G401.6 (cell line): ENCODE data around the gene CCNI.
"Not testable (repeated sequence)": the region's sequence is repeated elsewhere in the genome, so short reads cannot be mapped to it uniquely, and the experiment has no call there.

Experiments
- FAIRE-seq: peaks from 2 replicates; lab custom pipeline; 2012; peaks lifted over from hg19 to GRCh38; lab: Jason Lieb, UNC

Gene CCNI, protein sequence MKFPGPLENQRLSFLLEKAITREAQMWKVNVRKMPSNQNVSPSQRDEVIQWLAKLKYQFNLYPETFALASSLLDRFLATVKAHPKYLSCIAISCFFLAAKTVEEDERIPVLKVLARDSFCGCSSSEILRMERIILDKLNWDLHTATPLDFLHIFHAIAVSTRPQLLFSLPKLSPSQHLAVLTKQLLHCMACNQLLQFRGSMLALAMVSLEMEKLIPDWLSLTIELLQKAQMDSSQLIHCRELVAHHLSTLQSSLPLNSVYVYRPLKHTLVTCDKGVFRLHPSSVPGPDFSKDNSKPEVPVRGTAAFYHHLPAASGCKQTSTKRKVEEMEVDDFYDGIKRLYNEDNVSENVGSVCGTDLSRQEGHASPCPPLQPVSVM

GRCh38 chr4:77075869-77076799 lies at the start of gene CCNI:
Gene CCNI, minus strand, starts transcription at chr4:77075989. Its CDS starts 9,627 bp downstream, at chr4:77066362.
- peak; percentile 39 for FAIRE-seq

DNA sequence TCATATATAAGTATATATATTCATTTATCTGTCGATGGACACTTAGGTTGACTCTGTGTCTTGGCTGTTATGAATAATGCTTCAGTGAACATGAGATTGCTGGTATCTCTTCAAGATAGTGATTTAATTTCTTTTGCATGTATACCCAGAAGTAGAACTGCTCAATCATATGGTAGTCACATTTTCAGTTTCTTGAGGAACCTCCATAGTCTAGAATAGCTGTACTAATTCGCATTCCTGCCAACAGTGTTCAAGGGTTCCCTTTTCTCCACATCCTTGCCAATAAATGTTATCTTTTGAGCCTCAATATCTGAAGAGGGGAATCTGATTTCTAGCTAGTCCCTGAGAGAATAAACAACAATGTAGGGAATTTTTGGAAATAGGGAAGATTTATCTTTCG lies 48.8 kb upstream of the CCNI start:
- FAIRE-seq = no peak

GRCh38 chr4:77123411-77123810 lies 47.6 kb upstream of the CCNI start:
- no peak for FAIRE-seq

DNA sequence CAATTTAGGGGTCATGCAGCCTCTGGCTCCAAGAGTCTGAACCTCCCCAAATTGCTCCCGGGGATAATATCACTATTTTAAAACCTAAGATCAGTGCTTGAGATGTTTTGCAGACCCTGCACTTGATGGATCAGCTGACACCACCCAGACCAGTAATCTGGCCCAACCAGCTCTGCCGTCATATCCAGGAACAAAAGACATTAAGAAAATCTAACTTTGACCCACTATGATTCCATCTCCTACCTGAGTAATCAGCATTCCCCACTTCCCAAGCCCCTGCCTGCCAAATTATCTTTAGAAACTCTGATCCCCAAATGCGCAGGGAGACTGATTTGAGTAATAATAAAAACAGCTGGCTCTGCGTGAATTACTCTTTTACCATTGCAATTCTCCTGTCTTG lies 46.9 kb upstream of the CCNI start:
- FAIRE-seq = no peak

DNA sequence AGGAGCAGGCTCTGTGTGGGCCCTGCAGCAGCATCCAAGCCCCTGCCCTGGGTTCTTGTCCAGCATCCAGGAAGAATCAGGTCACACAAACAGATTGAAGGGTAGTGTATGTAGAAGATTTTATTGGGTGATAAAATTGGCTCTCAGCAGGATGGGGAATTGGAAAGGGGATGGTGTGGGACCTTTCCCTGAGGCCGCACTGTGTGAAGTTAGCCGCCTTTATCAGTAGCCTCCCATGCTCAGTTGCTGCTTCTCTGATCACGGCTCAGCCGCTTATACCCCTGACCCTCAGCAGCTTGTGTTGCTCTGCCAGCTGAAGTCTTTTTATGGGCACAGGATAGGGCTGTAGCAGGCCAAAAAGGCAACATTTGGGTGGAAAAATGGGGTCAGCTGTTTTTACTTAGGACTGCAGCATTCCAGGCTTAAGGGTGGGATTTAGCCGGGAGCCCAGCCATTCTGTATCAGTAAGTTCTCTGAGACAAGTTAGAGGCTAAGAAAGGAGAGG lies 46.0 kb upstream of the CCNI start:
- FAIRE-seq = no peak

GRCh38 chr4:77120886-77121508 lies 45.2 kb upstream of the CCNI start:
- no peak for FAIRE-seq

DNA sequence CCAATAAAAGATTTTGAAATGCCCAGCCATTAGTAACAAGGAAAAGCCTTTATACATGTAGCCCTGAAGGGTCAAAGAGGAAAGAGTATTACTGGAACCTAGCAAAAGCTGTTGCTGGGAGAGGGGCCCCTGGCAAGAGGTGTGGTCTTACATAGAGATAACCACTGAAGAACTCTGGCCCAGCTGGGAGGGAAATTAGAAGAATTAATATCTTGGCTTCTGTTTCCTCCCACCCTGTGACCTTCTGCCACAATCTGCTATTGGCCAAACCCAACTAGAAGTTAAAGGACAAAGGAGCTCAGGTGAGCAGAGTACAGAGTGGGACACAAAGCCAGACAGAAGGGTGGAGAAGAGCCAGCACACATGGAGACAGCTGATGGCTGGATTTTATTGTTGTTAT lies 41.9 kb upstream of the CCNI start:
- FAIRE-seq = no peak

GRCh38 chr4:77113069-77113468 lies 37.3 kb upstream of the CCNI start:
- FAIRE-seq = no peak

DNA sequence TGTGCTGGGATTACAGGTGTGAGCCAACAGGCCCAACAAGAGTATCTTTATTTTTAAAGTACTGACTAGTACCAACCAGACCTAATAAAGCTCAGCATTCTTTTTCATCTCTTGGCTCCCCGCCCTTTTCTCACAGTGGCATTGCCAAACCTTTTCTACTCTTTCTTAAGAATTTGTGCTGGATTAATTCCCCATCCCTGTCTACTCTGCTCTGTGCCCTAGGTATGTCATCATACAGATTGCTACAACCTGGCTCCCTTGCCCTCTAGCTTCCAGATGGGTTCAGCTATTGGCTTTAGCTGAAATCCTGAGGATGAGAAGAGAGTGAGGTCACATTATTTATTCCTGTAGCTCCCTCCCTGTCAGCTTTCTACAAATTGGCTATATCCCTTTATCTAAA lies 34.9 kb upstream of the CCNI start:
- FAIRE-seq = no peak

- no peak for FAIRE-seq
Measured at GRCh38 chr4:77104791-77105540, 29.2 kb upstream of the CCNI start.

DNA sequence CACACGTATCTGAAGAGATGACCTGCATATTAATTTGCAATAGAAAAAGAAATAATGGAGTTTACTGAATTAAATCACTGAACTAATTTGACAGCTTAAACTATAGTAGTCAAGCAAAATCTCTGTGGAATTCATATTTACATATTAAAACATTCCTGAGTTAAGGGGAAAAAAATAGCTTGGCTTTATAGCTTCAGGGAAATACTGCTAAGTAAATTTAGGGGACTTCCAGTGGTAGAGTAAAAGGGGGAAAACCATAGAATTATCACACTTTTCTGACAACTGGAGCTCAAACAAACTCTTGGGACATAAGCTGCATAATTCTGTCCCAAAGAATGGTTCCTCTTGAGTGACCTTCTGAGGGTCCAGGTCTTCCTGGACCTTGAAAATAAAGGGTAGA lies 28.6 kb upstream of the CCNI start:
- FAIRE-seq = no peak

GRCh38 chr4:77100234-77100633 lies 24.4 kb upstream of the CCNI start:
- FAIRE-seq = no peak

- FAIRE-seq = no peak
Measured at GRCh38 chr4:77097611-77098010, 21.8 kb upstream of the CCNI start.

- FAIRE-seq = no peak
Measured at GRCh38 chr4:77095101-77095821, 19.5 kb upstream of the CCNI start.

- no peak for FAIRE-seq
Measured at GRCh38 chr4:77094496-77094895, 18.7 kb upstream of the CCNI start.

DNA sequence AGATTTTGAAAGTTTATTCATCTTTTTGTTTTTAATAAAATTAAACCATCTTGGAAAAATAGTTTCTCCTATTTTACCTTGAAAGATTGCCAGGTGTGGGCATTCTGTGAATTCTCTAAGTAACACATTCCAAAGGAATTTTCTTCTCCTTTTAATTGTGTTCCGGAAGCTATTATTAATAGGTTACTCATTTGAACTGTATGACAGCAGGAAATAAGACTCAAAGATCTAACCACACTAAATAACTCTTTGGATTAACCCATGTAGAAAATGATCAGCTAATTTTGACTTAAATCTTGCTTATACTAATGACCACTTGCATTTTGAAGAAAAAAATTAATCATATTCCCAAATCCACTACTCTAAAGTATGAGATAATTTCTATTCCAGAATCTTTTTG lies 17.6 kb upstream of the CCNI start:
- FAIRE-seq = no peak

- FAIRE-seq = no peak
Measured at GRCh38 chr4:77092975-77093374, 17.2 kb upstream of the CCNI start.

DNA sequence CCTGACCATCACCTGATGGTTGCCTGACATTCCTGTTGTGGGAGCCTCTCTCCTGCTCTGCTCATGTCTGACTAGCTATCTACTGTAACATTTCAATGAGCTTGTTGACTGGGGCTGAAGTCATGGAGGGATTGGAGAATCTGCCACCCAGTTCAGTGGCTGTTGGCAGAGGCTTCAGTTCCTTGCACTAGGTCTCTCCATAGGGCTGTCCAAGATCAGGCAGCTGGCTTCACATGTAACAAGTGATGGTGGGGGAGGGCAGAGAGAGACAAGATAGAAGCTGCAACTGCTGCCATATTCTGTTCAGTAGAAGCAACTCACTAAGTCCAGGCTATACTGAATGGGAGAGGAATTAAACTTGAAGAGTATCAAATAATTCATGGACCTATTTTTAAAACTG lies 14.1 kb upstream of the CCNI start:
- no peak for FAIRE-seq

DNA sequence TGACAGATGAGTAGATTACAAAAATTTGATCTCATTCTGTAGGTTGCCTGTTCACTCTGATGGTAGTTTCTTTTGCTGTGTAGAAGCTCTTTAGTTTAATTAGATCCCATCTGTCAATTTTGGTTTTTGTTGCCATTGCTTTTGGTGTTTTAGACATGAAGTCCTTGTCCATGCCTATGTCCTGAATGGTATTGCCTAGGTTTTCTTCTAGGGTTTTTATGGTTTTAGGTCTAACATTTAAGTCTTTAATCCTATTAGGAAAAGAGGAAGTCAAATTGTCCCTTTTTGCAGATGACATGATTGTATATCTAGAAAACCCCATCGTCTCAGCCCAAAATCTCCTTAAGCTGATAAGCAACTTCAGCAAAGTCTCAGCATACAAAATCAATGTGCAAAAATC lies 11.2 kb upstream of the CCNI start:
- not testable (repeated sequence) for FAIRE-seq

DNA sequence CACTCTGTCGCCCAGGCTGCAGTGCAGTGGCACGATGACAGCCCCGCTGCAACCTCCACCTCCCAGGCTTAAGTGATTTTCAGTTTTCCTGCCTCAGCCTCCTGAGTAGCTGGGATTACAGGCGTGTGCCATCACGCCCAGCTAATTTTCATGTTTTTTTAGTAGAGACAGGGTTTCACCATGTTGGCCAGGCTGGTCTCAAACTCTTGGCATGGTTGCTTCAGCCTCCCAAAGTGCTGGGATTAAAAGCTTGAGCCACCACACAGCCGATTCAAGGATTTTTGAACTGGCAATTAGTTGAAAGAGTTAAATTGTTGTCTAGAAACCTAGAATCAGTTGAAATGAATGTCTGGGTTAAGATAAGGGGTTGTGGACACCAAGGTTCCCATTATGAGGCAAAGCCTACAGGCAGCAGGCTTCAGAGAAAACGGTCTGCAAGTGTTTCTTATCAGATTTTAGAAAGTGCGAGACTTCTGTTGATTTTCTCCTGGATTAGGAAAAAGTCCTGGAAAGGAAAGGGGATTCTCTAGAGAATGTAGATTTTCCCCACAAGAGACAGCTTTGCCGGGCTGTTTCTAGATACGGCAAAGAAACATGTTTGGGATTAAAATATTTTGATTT lies 8.3 kb upstream of the CCNI start:
- FAIRE-seq = no peak
